ENCODE results near the gene LRRFIP1.

The LRRFIP1 gene, protein sequence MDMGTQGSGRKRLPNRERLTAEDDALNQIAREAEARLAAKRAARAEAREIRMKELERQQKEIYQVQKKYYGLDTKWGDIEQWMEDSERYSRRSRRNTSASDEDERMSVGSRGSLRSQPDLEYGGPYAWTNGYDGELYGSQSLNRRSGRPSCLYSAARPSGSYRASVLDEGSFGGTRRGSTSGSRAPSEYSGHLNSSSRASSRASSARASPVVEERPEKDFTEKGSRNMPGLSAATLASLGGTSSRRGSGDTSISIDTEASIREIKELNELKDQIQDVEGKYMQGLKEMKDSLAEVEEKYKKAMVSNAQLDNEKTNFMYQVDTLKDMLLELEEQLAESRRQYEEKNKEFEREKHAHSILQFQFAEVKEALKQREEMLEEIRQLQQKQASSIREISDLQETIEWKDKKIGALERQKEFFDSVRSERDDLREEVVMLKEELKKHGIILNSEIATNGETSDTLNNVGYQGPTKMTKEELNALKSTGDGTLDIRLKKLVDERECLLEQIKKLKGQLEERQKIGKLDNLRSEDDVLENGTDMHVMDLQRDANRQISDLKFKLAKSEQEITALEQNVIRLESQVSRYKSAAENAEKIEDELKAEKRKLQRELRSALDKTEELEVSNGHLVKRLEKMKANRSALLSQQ

DNA sequence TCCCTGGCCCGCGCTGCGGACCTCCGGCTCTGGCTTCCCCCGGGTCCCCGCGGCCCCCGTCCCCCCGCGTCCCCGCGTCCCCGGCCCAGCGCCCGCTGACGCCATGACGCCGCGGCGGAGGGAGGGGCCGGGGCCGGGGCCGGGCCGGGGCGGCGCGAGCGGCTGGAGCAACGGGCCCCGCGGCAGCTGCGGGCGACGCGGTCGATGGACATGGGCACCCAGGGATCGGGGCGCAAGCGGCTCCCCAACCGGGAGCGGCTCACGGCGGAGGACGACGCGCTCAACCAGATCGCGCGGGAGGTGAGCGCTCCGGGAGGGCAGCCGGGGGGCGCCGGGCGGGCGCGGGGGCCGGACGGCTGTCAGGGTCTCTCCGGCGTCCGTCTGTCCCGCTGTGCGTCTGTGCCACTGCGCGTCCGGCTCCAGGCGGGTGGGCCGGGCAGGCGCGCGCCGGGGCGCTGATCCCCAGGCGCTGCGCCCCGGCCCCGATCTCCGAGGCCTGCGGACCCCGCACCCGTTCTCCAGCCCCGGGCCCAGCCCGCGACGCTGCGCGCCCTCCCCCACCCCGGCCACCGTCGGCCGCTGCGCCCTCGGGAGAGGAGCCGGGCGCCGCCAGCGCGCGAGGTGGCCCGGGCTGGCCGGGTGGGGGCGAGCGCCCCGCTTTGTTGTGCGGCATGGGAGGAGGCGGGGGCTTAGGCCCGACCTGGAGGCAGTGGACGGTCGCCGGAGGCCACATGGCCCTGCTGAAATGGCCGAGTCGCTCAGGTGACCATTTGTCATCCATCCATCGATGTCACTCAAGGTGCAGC, at the start of gene LRRFIP1:
TSS of gene LRRFIP1 (plus strand) at position 147 of the 806 bp plus-strand sequence. CDS start at position 205, 58 bp downstream.
- Histone ChIP-seq H3K36me3 (ENCODE audit: control insufficient read depth, low read length) (no peaks in the 10 kb centered on the region), H3K27ac (ENCODE audit: low read depth, low read length) (no peak within 1 kb of the TSS), H3K27me3 (ENCODE audit: control insufficient read depth, low read length) (peaks cover 30% of the 10 kb centered on the region), H3K4me1 (ENCODE audit: control insufficient read depth, low read length) (peaks cover 9% of the 10 kb centered on the region), H3K9me2 (replicated peaks; ENCODE audit: control insufficient read depth, low read length) (no peaks in the 10 kb centered on the region), H3K4me2 (ENCODE audit: low read length) (0 out of 2 replicates have a peak within 1 kb of the TSS, but pooled peaks have one; percentile 16), H3K9me3 (ENCODE audit: control insufficient read depth, insufficient read depth, low read length) (no peaks in the 10 kb centered on the region), H3F3A (ENCODE audit: control insufficient read depth, insufficient read depth) (no peaks in the 10 kb centered on the region), H3K79me2 (ENCODE audit: control insufficient read depth, low read length) (no peaks in the 10 kb centered on the region), H4K20me1 (ENCODE audit: control insufficient read depth, insufficient read depth, low read depth, low read length) (no peaks in the 10 kb centered on the region), H3K4me3 (ENCODE audit: low read length) (no peak within 1 kb of the TSS)
- TF ChIP-seq, protein P1, sequence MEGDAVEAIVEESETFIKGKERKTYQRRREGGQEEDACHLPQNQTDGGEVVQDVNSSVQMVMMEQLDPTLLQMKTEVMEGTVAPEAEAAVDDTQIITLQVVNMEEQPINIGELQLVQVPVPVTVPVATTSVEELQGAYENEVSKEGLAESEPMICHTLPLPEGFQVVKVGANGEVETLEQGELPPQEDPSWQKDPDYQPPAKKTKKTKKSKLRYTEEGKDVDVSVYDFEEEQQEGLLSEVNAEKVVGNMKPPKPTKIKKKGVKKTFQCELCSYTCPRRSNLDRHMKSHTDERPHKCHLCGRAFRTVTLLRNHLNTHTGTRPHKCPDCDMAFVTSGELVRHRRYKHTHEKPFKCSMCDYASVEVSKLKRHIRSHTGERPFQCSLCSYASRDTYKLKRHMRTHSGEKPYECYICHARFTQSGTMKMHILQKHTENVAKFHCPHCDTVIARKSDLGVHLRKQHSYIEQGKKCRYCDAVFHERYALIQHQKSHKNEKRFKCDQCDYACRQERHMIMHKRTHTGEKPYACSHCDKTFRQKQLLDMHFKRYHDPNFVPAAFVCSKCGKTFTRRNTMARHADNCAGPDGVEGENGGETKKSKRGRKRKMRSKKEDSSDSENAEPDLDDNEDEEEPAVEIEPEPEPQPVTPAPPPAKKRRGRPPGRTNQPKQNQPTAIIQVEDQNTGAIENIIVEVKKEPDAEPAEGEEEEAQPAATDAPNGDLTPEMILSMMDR (IDR thresholded peaks at IDR 0.05; ENCODE audit: low read depth, low read length, poor library complexity, severe bottlenecking), result no peak

DNA sequence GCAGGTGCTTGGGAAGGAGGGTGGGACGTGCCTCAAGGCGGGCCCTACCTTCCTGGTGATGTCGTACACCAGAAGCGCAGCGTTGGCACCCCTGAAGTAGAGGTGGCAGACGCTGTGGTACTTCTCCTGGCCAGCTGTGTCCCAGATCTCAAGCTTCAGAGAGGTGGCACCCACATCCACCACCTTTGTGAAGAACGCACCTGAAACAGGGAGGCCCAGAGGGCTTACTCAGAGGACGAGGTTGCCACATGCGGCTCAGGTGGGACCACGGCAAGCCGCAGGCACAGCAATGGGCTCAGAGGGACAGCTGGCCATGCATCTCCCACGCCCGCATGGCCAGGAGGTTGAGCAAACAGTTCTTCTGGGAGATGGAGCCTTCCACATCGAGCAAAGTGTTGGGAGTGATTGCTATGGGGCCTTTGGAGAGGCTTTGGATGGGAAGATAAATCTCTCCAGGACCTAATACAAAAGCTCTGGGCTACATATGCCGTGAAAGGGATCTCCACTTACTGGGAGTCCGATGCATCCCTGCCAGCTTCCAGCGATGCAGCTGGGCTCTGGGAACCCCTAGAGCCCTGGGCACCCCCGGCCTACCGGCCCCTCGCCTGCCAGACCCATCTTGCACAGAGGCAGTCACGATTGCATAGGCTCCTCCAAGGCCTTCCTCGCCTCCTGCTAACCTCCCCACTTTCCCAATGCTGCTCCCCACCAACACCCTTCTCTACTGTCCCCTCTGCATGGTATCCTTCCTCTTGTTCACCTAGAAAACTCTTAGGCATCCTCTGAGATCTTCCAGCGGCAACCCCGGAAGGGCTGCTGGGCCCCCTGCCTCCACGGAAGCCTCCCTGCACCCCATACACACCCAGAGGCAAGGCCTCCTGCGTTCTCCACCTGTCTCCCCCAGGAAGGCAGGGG, 49.2 kb upstream of the LRRFIP1 start:
- no peak overlapping the region for H3K4me3 ChIP-seq (ENCODE audit: low read length)
- H4K20me1 ChIP-seq (ENCODE audit: control insufficient read depth, insufficient read depth, low read depth, low read length), result no peaks in the 10 kb centered on the region
- H3K9me3 ChIP-seq (ENCODE audit: control insufficient read depth, insufficient read depth, low read length), result no peaks in the 10 kb centered on the region
- no peak overlapping the region for H3K4me2 ChIP-seq (ENCODE audit: low read length)
- no peaks in the 10 kb centered on the region for H3K79me2 ChIP-seq (ENCODE audit: control insufficient read depth, low read length)
- TF ChIP-seq, protein P1 (IDR thresholded peaks at IDR 0.05; ENCODE audit: low read depth, low read length, poor library complexity, severe bottlenecking), result no peak
- no peak for TF ChIP-seq EZH2phosphoT487 (IDR thresholded peaks at IDR 0.05; ENCODE audit: borderline replicate concordance, low read length)
- H3K36me3 ChIP-seq (ENCODE audit: control insufficient read depth, low read length), result no peaks in the 10 kb centered on the region
- H3K9me2 ChIP-seq (replicated peaks; ENCODE audit: control insufficient read depth, low read length), result no peaks in the 10 kb centered on the region
- no peaks in the 10 kb centered on the region for H3F3A ChIP-seq (ENCODE audit: control insufficient read depth, insufficient read depth)
- no peaks in the 10 kb centered on the region for H3K4me1 ChIP-seq (ENCODE audit: control insufficient read depth, low read length)
- no peak overlapping the region for H3K27ac ChIP-seq (ENCODE audit: low read depth, low read length)
- H3K27me3 ChIP-seq (ENCODE audit: control insufficient read depth, low read length), result peaks cover 5% of the 10 kb centered on the region; the same call in 1 of the 2 replicates

DNA sequence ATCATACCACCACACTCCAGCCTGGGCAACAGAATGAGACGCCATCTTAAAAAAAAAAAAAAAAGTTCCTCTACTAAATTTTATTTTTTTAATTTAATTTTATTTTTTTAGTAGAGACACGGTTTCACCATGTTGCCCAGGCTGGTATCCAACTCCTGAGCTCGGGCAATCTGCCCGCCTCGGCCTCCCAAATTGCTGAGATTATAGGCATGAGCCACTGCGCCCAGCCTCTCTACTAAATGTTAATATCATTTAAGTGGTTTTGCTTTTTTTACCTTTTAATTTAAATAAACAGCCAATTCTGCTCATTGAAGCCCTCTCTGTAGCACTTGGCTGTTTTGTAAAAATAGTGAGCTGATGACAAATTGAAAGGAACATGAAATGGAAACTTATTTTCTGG, 46.1 kb upstream of the LRRFIP1 start:
- no peaks in the 10 kb centered on the region for H3F3A ChIP-seq (ENCODE audit: control insufficient read depth, insufficient read depth)

More for the DNA sequence above, 46.1 kb upstream of the LRRFIP1 start:
- Histone ChIP-seq H3K9me2 (replicated peaks; ENCODE audit: control insufficient read depth, low read length) (no peaks in the 10 kb centered on the region), H3K4me1 (ENCODE audit: control insufficient read depth, low read length) (no peaks in the 10 kb centered on the region), H3K27me3 (ENCODE audit: control insufficient read depth, low read length) (peaks cover 8% of the 10 kb centered on the region), H4K20me1 (ENCODE audit: control insufficient read depth, insufficient read depth, low read depth, low read length) (no peaks in the 10 kb centered on the region), H3K27ac (ENCODE audit: low read depth, low read length) (no peak overlapping the region), H3K36me3 (ENCODE audit: control insufficient read depth, low read length) (no peaks in the 10 kb centered on the region), H3K4me2 (ENCODE audit: low read length) (no peak overlapping the region), H3K79me2 (ENCODE audit: control insufficient read depth, low read length) (no peaks in the 10 kb centered on the region), H3K9me3 (ENCODE audit: control insufficient read depth, insufficient read depth, low read length) (no peaks in the 10 kb centered on the region), H3K4me3 (ENCODE audit: low read length) (no peak overlapping the region)
- no peak for TF ChIP-seq EZH2phosphoT487 (IDR thresholded peaks at IDR 0.05; ENCODE audit: borderline replicate concordance, low read length)
- TF ChIP-seq, protein P1 (IDR thresholded peaks at IDR 0.05; ENCODE audit: low read depth, low read length, poor library complexity, severe bottlenecking), result no peak
